Right renal pelvis (tissue), 4 donors: ENCODE measurements around the gene MLST8. TPM values are rescaled to one million over a fixed set of nuclear protein-coding genes. Genes with fewer than 3 reads are reported as not detected.

ENCODE experiments used
- DNase-seq, 4 donors: peaks; one replicate each; pipeline ENCODE4 v3.0.0-alpha.2; 2013; ENCODE audit warnings: low read depth in 4 of 4, low spot score in 3 of 4, missing footprints in 1 of 4
- polyA plus RNA-seq, 4 donors: library from polyadenylated mRNA; unstranded; fragments of 120-200 nt; gene quantifications; one replicate each; pipeline ENCODE4 v1.2.1, GENCODE V29; 2013; ENCODE audit not compliant: insufficient read length in 4 of 4

Gene MLST8
- polyA plus RNA-seq, 4 donors = 43.9 to 49.5 (median 46.3) TPM

GRCh38 chr16:2172688-2173335 lies 32.4 kb upstream of the MLST8 start:
- DNase-seq = no peak

GRCh38 chr16:2173366-2173765 lies 31.9 kb upstream of the MLST8 start:
- no peak for DNase-seq

GRCh38 chr16:2173916-2174315 lies 31.3 kb upstream of the MLST8 start:
- DNase-seq = no peak

- DNase-seq = no peak
Measured at GRCh38 chr16:2174396-2175131, 30.7 kb upstream of the MLST8 start.

- no peak for DNase-seq
Measured at GRCh38 chr16:2175454-2175853, 29.8 kb upstream of the MLST8 start.

GRCh38 chr16:2176047-2176446 lies 29.2 kb upstream of the MLST8 start:
- no peak for DNase-seq

GRCh38 chr16:2177101-2177500 lies 28.2 kb upstream of the MLST8 start:
- no peak for DNase-seq

- DNase-seq = no peak
Measured at GRCh38 chr16:2177561-2177960, 27.7 kb upstream of the MLST8 start.

GRCh38 chr16:2178321-2179106 lies 26.7 kb upstream of the MLST8 start:
- DNase-seq = no peak

- no peak for DNase-seq
Measured at GRCh38 chr16:2179107-2179501, 26.1 kb upstream of the MLST8 start.

GRCh38 chr16:2179576-2179975 lies 25.7 kb upstream of the MLST8 start:
- no peak for DNase-seq

- no peak for DNase-seq
Measured at GRCh38 chr16:2180461-2180860, 24.8 kb upstream of the MLST8 start.

- no peak for DNase-seq
Measured at GRCh38 chr16:2180962-2181923, 24.0 kb upstream of the MLST8 start.

GRCh38 chr16:2181952-2182351 lies 23.3 kb upstream of the MLST8 start:
- no peak for DNase-seq

- no peak for DNase-seq
Measured at GRCh38 chr16:2183671-2184070, 21.6 kb upstream of the MLST8 start.

- no peak for DNase-seq
Measured at GRCh38 chr16:2184346-2184745, 20.9 kb upstream of the MLST8 start.

GRCh38 chr16:2184962-2185361 lies 20.3 kb upstream of the MLST8 start:
- no peak for DNase-seq

- DNase-seq = no peak
Measured at GRCh38 chr16:2186064-2186463, 19.2 kb upstream of the MLST8 start.

- no peak for DNase-seq
Measured at GRCh38 chr16:2186505-2186904, 18.7 kb upstream of the MLST8 start.

- no peak for DNase-seq
Measured at GRCh38 chr16:2187212-2187611, 18.0 kb upstream of the MLST8 start.
